Cerebellar nuclear complex (tissue), 1 donor: ENCODE data around the gene AASDHPPT.
"Not testable (repeated sequence)": the region's sequence is repeated elsewhere in the genome, so short reads cannot be mapped to it uniquely, and the experiment has no call there.

Experiments
- DNase-seq, 2 experiments: peaks; one replicate each; lab custom pipeline; 2025; lab: John Stamatoyannopoulos, UW

The AASDHPPT gene

GRCh38 chr11:106077609-106078455, at the start of gene AASDHPPT:
TSS of gene AASDHPPT (plus strand) at chr11:106077662. CDS start at chr11:106077711, 49 bp downstream.
- DNase-seq, result no peak

GRCh38 chr11:106030609-106031008, 46.9 kb upstream of the AASDHPPT start:
- no peak for DNase-seq

GRCh38 chr11:106031202-106031810, 46.2 kb upstream of the AASDHPPT start:
- DNase-seq, result no peak

- no peak for DNase-seq
Measured at GRCh38 chr11:106031936-106032335, 45.5 kb upstream of the AASDHPPT start.

GRCh38 chr11:106032861-106033260, 44.6 kb upstream of the AASDHPPT start:
- DNase-seq, result no peak

- no peak for DNase-seq
Measured at GRCh38 chr11:106043540-106043939, 33.9 kb upstream of the AASDHPPT start.

- DNase-seq, result no peak
Measured at GRCh38 chr11:106047631-106048030, 29.8 kb upstream of the AASDHPPT start.

- no peak for DNase-seq
Measured at GRCh38 chr11:106049727-106050476, 27.6 kb upstream of the AASDHPPT start.

- DNase-seq, result no peak
Measured at GRCh38 chr11:106051103-106051502, 26.4 kb upstream of the AASDHPPT start.

- DNase-seq, result not testable (repeated sequence)
Measured at GRCh38 chr11:106058377-106058776, 19.1 kb upstream of the AASDHPPT start.

- DNase-seq, result no peak
Measured at GRCh38 chr11:106059617-106060016, 17.8 kb upstream of the AASDHPPT start.

- DNase-seq, result no peak
Measured at GRCh38 chr11:106061249-106061784, 16.1 kb upstream of the AASDHPPT start.

- no peak for DNase-seq
Measured at GRCh38 chr11:106061954-106062949, 15.2 kb upstream of the AASDHPPT start.

- DNase-seq, result no peak
Measured at GRCh38 chr11:106063009-106063408, 14.5 kb upstream of the AASDHPPT start.

GRCh38 chr11:106070606-106071005, 6.9 kb upstream of the AASDHPPT start:
- no peak for DNase-seq

GRCh38 chr11:106072804-106073203, 4.7 kb upstream of the AASDHPPT start:
- DNase-seq, result no peak

GRCh38 chr11:106076171-106076918, 1.1 kb upstream of the AASDHPPT start:
- no peak for DNase-seq

GRCh38 chr11:106076919-106077608, 398 bp upstream of the AASDHPPT start, which contains the start of gene KBTBD3:
TSS of gene KBTBD3 (minus strand) at chr11:106077347. CDS start at chr11:106059097, 18,250 bp downstream.
- peak; percentile 99 to 100 for DNase-seq

GRCh38 chr11:106082096-106082495, 4.6 kb downstream of the AASDHPPT start:
- DNase-seq, result no peak

GRCh38 chr11:106086135-106086534, 8.7 kb downstream of the AASDHPPT start:
- no peak for DNase-seq
